ES-I3 (cell line): ENCODE results near the gene LRP11.
"Not testable (repeated sequence)": the region's sequence is repeated elsewhere in the genome, so short reads cannot be mapped to it uniquely, and the experiment has no call there.

Experiments used
- H3K36me3 ChIP-seq: 2 replicates; pipeline ENCODE4 v1.6.1; 2013; ENCODE audit warnings: mild to moderate bottlenecking, low read length, control low read depth, moderate library complexity; ENCODE audit not compliant: insufficient read depth
- H3K4me1 ChIP-seq: 2 replicates; pipeline ENCODE4 v1.6.1; 2013; ENCODE audit warnings: mild to moderate bottlenecking, control low read depth, low read length; ENCODE audit not compliant: insufficient read depth
- H3K9ac ChIP-seq: 2 replicates; pipeline ENCODE4 v1.6.1; 2013; ENCODE audit warnings: low read depth, mild to moderate bottlenecking, low read length, moderate library complexity
- H3K9me3 ChIP-seq: 2 replicates; pipeline ENCODE4 v1.6.1; 2013; ENCODE audit warnings: mild to moderate bottlenecking, low read length, moderate library complexity; ENCODE audit not compliant: control insufficient read depth, insufficient read depth

The LRP11 gene

DNA sequence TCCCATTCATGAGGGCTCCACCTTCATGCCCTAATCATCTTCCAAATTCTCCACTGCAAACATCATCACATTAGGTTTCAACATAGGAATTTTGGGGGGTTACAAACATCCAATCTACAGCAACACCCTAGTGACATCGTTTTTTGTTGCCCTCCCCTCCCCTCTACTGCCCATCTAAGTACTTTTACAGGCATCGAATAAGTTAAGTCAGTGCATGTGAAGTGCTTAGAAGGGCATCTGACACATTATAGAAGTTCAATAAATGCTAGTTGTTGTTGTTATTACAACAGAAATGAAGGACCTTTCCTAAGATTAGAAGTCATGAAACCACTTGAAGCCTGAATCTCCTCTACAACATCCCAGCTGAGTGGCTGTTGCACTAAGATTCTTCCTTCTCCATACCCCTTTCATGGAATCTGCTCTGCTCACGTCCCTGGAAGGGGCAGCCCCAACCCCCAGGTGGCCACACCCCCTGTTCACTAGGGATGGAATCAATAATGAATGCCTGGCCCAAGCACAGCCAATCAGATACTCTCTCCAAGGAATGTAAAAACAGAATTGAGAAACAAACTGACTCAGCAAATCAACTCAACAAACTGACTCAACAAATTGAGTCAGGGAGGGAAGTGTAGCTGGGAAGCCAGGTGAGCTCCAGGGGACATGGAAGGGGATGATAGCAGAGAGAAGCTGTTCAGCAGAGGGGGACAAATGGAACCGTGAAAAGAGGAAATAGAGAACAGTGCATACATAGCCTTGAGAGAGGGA is 3.9 kb upstream of the LRP11 start:
- Histone ChIP-seq H3K9ac (no peak overlapping the region), H3K4me1 (peaks cover 12% of the 10 kb centered on the region), H3K36me3 (no peaks in the 10 kb centered on the region), H3K9me3 (no peaks in the 10 kb centered on the region)

DNA sequence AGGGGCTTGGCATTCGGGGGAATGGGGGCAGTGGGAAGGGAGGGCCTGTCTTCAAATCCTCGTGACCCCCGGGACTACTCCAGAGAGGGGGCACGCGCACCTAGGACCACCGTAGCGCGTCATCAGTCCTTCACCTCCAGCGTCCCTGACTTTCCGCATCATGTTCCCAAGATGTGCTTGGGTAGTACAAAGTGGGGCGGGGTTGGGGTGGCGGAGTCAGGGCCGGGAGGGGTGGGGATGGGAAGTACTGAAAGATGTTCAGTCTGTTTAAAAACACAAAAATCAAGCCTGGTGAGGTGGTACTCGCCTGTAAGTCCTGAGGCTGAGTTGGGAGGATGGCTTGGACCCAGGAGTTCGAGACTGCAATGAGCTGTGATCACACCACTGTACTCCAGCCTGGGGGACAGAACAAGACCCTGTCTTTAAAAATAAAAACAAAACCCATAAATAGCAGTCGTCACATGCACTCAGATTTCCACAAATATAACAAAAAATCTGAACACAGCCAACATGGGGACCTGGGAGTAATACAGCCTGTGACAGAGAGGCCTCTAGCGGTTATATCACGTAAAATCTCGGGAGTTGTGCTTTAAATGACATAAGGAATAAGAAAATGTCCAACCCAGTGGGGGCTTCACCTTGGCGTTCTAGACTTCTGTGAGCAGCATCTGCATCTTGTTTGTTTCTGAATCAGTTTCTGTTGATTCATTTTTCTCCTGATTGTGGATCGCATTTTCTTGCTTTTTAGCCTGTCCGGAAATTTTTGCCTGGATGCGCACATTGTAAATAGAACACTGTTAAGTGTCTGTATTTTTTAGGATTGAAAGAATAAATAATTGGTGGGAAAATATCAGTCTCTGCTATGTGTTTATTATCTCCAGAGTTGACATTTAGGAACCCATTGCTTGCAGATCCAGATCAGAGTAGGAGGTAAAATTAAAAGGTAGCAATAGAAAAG is 698 bp upstream of the LRP11 start:
- Histone ChIP-seq H3K4me1 (peaks cover 24% of the 10 kb centered on the region), H3K9ac (peak overlapping the region; percentile 85; the same call in 1 of the 2 replicates), H3K36me3 (no peaks in the 10 kb centered on the region)

DNA sequence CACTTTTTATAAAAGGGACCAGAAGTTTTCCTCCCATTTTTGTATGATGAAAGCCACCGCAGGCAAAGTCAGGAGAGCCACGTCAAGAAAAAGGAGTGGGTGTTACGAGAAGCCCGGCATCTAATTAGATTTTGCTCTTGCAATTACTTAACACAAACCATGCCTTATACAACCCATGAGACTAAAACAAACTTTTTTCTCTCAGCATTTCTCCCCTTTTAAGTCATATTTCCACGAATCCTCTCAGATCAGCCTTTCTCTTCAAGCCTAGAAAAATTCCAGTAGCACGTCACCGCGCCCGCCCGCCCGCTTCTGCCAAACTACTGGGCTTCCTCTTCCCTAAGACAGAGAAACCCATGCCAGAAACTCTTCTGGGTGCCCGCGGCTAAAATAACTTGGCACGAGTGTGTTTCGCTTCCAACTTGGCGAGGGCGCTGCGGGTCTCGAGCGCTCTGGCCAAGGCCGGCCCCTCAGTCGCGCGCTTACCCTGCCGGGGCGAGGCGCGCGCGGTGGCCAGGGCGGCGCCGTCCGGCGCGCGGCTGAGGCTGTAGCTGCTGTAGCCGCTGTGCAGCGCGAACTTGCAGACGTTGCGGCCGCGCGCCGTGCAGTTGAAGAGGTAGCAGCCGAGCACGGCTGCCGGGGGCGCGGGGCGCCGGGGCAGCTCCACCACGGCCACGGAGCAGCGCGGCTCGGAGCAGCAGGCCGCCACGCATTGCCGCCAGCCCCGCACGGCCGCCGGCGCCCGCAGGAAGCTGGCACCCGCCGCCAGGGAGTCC is 1.0 kb downstream of the LRP11 start:
- H3K9me3 ChIP-seq, result no peaks in the 10 kb centered on the region
- H3K4me1 ChIP-seq, result 0 out of 2 replicates have a peak, but pooled peaks cover 16% of the 10 kb centered on the region
- H3K36me3 ChIP-seq, result no peaks in the 10 kb centered on the region
- peak overlapping the region; percentile 85 for H3K9ac ChIP-seq

More for the DNA sequence above, 698 bp upstream of the LRP11 start:
- no peaks in the 10 kb centered on the region for H3K9me3 ChIP-seq

DNA sequence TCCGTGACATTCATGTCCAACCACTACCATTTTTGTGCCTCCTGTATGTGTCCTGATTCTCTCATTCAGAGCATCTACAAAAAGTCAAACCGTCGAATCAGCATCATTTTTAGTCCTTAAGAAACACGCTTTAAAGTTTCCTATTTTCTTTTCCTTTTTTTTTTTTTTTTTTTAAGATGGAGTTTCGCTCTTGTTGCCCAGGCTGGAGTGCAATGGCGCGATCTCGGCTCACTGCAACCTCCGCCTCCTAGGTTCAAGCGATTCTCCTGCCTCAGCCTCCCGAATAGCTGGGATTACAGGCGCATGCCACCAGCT is 1.8 kb downstream of the LRP11 start:
- H3K9me3 ChIP-seq, H3K9ac ChIP-seq, H3K36me3 ChIP-seq: not testable (repeated sequence)
- H3K4me1 ChIP-seq, result 0 out of 2 replicates have a peak, but pooled peaks cover 12% of the 10 kb centered on the region

DNA sequence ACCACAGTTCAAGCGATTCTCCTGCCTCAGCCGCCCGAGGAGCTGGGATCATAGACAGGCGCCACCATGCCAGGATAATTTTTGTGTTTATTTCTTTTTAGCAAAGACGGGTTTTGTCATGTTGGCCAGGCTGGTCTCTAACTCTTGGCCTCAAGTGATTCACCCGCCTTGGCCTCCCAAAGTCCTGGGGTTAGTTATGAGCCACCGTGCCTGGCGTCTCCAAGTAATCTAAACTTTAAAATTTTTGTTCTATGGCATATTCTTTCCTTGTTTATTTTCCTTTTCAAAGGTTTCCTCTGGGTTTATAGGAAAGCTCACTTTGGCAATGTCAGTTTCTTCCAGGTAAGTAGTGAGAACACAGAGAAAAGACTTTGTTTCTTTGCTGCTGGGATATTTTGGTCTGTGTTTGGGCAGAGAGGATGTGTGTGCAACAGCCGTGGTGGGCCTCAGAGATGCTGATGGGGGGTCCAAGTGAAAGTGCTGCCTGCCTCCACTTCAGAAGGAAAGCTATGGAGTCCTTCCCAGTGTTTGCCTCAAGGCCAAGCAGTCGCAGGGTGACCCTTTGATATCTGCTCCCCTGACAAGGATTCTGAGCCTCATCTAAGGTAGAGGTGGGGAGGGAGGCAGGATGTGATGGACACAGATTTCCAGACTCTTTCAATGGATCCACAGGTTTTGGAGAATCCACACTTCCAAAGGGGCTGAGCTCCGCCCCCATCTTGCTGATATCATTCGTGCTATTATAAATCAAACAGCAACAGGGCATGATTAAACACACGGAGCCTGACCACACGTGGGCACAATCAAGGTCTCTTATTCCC is 2.3 kb downstream of the LRP11 start:
- H3K9me3 ChIP-seq, result no peaks in the 10 kb centered on the region
- H3K9ac ChIP-seq, result no peak overlapping the region
- H3K4me1 ChIP-seq, result 0 out of 2 replicates have a peak, but pooled peaks cover 12% of the 10 kb centered on the region
- no peaks in the 10 kb centered on the region for H3K36me3 ChIP-seq

DNA sequence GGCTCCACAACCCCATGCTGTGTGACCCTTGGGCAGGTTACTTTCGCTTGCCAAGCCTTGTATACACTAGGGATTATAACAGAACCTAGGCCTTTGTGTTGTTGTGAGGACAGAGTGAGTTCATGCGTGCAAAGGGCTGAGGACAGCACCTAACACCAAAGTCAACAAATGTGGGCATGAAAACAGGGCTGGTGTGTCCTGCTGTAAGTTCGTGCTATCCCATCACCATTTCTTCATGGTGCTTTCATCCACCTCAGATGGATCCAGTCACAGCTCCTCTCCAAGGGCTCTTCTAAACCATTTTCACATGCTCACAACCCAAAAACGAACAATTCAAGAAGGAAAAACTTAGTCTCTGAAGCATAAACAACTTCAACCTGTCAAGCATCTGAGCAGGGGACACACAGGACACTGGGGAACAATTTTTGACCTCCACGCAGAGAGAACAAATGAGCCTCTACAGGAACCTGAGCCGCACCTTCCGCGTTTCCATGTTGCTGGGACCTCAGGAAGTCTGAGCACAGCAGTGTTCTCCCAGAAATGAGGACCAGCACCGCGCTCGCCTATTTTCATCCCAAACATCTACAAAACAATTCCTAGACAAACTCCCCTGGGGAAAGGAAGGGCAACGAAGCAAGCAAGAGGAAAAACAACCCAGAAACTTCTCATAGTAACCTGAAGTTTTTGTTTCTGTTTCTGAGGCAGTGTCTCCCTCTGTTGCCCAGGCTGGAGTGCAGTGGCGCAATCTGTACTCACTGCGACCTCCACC is 3.1 kb downstream of the LRP11 start:
- H3K36me3 ChIP-seq, result no peaks in the 10 kb centered on the region
- 0 out of 2 replicates have a peak, but pooled peaks cover 12% of the 10 kb centered on the region for H3K4me1 ChIP-seq
- H3K9me3 ChIP-seq, result no peaks in the 10 kb centered on the region
- H3K9ac ChIP-seq, result no peak overlapping the region

DNA sequence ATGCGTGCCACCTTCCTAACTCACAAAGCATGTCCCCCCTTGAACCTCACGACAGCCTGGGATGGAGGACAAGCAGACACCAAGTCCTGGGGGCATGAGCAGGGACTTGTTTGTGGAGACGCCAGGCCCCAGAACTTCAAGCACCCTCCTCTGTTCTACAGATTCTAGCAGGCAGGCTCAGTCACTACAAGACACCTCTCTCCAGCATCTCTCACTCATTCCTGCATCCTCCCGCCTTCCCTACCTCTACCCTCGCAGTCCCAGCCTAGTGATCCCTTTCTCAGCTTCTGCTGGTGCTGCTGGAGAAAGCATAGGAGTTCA is 3.7 kb downstream of the LRP11 start:
- H3K9me3 ChIP-seq, result no peaks in the 10 kb centered on the region
- no peak overlapping the region for H3K9ac ChIP-seq
- peaks cover 15% of the 10 kb centered on the region; the same call in 1 of the 2 replicates for H3K4me1 ChIP-seq
- H3K36me3 ChIP-seq, result no peaks in the 10 kb centered on the region

DNA sequence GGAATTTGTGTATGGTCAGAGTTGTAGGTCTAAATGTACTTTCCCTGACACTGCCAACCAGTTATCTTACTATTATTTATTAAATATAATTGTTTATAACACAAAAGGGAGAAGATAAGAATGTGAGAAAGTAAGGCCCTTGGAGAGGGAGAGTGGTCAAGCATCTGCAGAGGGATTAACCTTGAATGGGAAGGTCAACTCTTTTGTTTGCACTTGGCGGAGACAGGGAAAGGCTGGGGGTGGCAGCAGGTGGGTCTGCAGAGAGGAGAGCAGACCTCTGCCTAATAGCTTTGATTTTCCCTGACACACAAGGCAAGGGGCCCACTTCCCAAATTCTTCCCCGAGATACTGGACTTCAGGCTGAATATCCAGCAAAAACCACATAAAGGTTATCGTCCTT is 4.2 kb downstream of the LRP11 start:
- H3K36me3 ChIP-seq, result no peaks in the 10 kb centered on the region
- H3K9me3 ChIP-seq, result no peaks in the 10 kb centered on the region
- no peak overlapping the region for H3K9ac ChIP-seq
- peaks cover 20% of the 10 kb centered on the region; the same call in 1 of the 2 replicates for H3K4me1 ChIP-seq

DNA sequence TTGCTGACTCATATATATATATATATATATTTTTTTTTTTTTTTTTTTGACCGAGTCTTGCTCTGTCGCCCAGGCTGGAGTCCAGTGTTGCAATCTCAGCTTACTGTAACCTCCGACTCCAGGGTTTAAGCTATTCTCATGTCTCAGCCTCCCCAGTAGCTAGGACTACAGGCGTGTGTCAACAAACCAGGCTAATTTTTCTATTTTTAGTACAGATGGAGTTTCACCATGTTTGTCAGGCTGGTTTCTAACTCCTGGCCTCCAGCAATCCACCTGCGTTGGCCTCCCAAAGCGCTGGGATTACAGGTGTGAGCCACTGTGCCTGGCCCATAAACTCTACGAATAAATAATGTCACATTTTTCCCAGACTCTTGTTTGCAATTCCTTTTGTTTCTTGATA is 4.8 kb downstream of the LRP11 start:
- Histone ChIP-seq H3K36me3 (no peaks in the 10 kb centered on the region), H3K9ac (no peak overlapping the region), H3K4me1 (peaks cover 21% of the 10 kb centered on the region; the same call in 1 of the 2 replicates), H3K9me3 (no peaks in the 10 kb centered on the region)

DNA sequence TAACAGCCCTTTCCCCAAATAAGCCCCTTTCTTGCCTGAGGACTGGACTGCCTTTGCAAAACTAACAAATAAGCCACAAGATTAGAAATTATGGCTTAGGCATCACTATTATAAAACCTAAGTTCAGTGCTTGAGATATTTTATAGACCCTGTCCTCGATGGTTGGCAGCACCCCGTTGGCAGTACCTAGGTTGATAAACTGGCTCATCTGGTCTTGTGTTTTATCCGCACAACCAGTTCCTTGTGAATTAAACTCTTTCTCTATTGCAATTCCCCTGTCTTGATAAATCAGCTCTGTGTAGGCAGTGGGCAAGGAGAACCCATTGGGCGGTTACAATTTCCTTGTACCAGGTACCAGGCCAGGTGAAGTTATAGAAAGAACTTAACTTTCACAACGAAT is 6.6 kb downstream of the LRP11 start:
- Histone ChIP-seq H3K9ac (no peak overlapping the region), H3K36me3 (no peaks in the 10 kb centered on the region), H3K4me1 (peaks cover 22% of the 10 kb centered on the region), H3K9me3 (no peaks in the 10 kb centered on the region)

DNA sequence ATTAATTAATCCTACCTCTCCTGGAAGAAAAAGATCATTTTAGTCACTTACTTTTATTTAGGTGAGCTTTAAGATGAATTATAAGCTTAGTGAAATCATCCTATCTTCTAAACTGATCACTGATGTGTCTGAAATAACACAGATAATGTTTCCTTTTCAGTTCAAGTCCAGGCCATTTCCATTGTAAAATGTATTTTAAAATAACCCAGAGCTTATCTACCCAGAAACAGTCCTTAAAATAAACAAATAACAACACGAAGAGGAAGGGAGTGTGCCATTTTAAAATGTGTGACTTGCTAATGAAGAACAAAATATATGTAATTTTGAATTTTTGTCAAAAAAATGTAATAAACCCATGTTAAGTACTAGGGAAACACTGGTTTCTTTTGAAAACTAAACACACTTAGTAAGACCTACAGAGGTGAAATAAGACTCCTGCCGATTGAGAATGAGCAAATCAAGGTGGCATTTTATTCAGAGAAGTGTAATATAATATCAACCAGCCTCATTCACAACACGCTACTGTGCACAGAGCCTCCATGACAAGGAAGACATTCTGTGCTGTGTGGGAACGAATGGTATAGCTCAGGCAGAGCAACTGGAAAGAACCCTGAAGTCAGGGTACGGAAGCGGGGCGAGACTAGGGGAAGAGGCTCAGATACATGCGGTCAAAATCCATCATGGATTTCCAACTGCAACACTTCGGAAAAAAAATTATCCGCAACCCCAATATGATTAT is 7.7 kb downstream of the LRP11 start:
- no peaks in the 10 kb centered on the region for H3K36me3 ChIP-seq
- H3K9me3 ChIP-seq, result no peaks in the 10 kb centered on the region
- no peak overlapping the region for H3K9ac ChIP-seq
- peaks cover 22% of the 10 kb centered on the region for H3K4me1 ChIP-seq

DNA sequence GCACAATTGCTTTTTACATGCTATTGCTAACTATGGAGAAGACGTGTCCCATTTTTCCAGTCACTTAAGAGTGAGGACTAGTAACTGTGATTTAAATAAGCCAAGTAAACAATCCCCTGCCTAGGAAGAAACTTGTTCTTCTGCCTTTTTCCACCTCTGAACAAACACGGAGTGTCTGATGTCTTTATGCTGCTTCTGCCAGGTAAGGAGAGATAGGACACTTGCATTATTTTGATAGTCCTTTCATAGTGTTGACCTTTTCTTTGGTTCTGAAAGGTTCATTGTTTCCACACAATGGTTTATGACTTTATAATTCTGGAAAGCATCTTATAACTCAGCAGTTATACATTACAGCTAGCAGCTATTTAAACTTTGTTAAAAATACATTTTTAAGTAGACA is 8.4 kb downstream of the LRP11 start:
- Histone ChIP-seq H3K9ac (no peak overlapping the region), H3K36me3 (no peaks in the 10 kb centered on the region), H3K9me3 (no peaks in the 10 kb centered on the region), H3K4me1 (peaks cover 16% of the 10 kb centered on the region)
